Keratinocyte (primary cell): ENCODE data around the gene TYMS. TPM values are rescaled to one million over a fixed set of nuclear protein-coding genes. Genes with fewer than 3 reads are reported as not detected.

Source experiments
- DNase-seq: peaks from one replicate; pipeline ENCODE4 v3.0.0-alpha.2; 2011; ENCODE audit warnings: low read depth, missing footprints, low spot score
- FAIRE-seq: peaks from 2 replicates; lab custom pipeline; 2011; peaks lifted over from hg19 to GRCh38; lab: Jason Lieb, UNC
- H2AFZ ChIP-seq: 2 replicates; pipeline ENCODE4 v1.6.0; 2012; ENCODE audit warnings: low read length, control low read depth, inconsistent platforms; ENCODE audit not compliant: control insufficient read depth
- H3K27ac ChIP-seq: 2 replicates; pipeline ENCODE4 v1.5.1; 2011; ENCODE audit warnings: low read length; ENCODE audit not compliant: control insufficient read depth, insufficient read depth
- H3K27me3 ChIP-seq: 3 replicates; pipeline ENCODE4 v1.6.0; 2011; ENCODE audit warnings: low read length; ENCODE audit not compliant: control insufficient read depth, insufficient read depth; ENCODE audit errors: extremely low read depth
- H3K36me3 ChIP-seq, 2 experiments: 2 replicates in 1 of 2; 3 replicates in 1 of 2; pipeline ENCODE4 v1.5.1; 2011; ENCODE audit warnings: low read length in 2 of 2, mild to moderate bottlenecking in 1 of 2; ENCODE audit not compliant: control insufficient read depth in 2 of 2, insufficient read depth in 2 of 2; ENCODE audit errors: extremely low read depth in 1 of 2
- H3K4me1 ChIP-seq: 3 replicates; pipeline ENCODE4 v1.5.1; 2011; ENCODE audit warnings: low read length; ENCODE audit not compliant: control insufficient read depth, insufficient read depth; ENCODE audit errors: extremely low read depth
- H3K4me2 ChIP-seq: 3 replicates; pipeline ENCODE4 v1.6.0; 2011; ENCODE audit warnings: low read depth, low read length; ENCODE audit not compliant: control insufficient read depth, insufficient read depth; ENCODE audit errors: extremely low read depth
- H3K4me3 ChIP-seq, 3 experiments: fragments of 200-600 bp in 1 of 3; sonication (generic) in 1 of 3; 2 replicates in 2 of 3; 3 replicates in 1 of 3; pipeline ENCODE4 v1.5.1; 2011 to 2016; ENCODE audit warnings: low read length in 3 of 3, mild to moderate bottlenecking in 3 of 3, control low read depth in 2 of 3, inconsistent platforms in 1 of 3, low read depth in 1 of 3, mixed read lengths in 1 of 3, mixed run types in 1 of 3, moderate library complexity in 1 of 3; ENCODE audit not compliant: control insufficient read depth in 2 of 3, insufficient read depth in 2 of 3; ENCODE audit errors: extremely low read depth in 1 of 3
- H3K79me2 ChIP-seq: 2 replicates; pipeline ENCODE4 v1.6.0; 2012; ENCODE audit warnings: low read length; ENCODE audit not compliant: control insufficient read depth, insufficient read depth
- H3K9ac ChIP-seq: 3 replicates; pipeline ENCODE4 v1.6.0; 2011; ENCODE audit warnings: low read length; ENCODE audit not compliant: control insufficient read depth, insufficient read depth; ENCODE audit errors: extremely low read depth
- H3K9me1 ChIP-seq: 3 replicates; pipeline ENCODE4 v1.6.0; 2011; ENCODE audit warnings: low read length; ENCODE audit not compliant: control insufficient read depth, insufficient read depth; ENCODE audit errors: extremely low read depth
- H3K9me3 ChIP-seq: 2 replicates; pipeline ENCODE4 v1.5.1; 2012; ENCODE audit warnings: low read depth, low read length; ENCODE audit not compliant: control insufficient read depth
- H4K20me1 ChIP-seq: 3 replicates; pipeline ENCODE4 v1.6.0; 2011; ENCODE audit warnings: low read length; ENCODE audit not compliant: control insufficient read depth, insufficient read depth; ENCODE audit errors: extremely low read depth
- EZH2 ChIP-seq: IDR thresholded peaks from one replicate; pipeline ENCODE4 v1.6.1; 2012; ENCODE audit warnings: inconsistent platforms, mild to moderate bottlenecking, low read length, moderate library complexity
- dilution Hi-C: fragments of 300-500 bp; cut with MboI; formaldehyde crosslinking; loops from one replicate; pipeline ENCODE4 v1.7.0; 2020; ENCODE audit warnings: low sequenced_read_pairs; ENCODE audit not compliant: extremely low pct_ligation_motif_present
- polyA plus RNA-seq, 5 experiments: library from polyadenylated mRNA; depleted of rRNA in 3 of 5; stranded (reverse) in 3 of 5; stranded (forward) in 1 of 5; unstranded in 1 of 5; fragments of >200 nt; gene quantifications; 1 replicate in 1 of 5; 2 replicates in 3 of 5; 3 replicates in 1 of 5; pipeline versions ENCODE4 v1.2.1 to v1.2.3, GENCODE V29; 2011 to 2012; ENCODE audit warnings: missing spikeins in 2 of 5, low read depth in 1 of 5, low replicate concordance in 1 of 5
- TF ChIP-seq, protein P1 (sequence below), 3 experiments: IDR thresholded peaks in 1 of 3; conservative IDR thresholded peaks in 1 of 3; optimal IDR thresholded peaks in 1 of 3; 2 replicates in 2 of 3; 3 replicates in 1 of 3; pipeline versions ENCODE3 to v1.5.1; 2011; ENCODE audit warnings: low read length in 3 of 3, mild to moderate bottlenecking in 3 of 3, moderate library complexity in 2 of 3, control low read depth in 1 of 3, inconsistent platforms in 1 of 3; ENCODE audit not compliant: insufficient read depth in 2 of 3; ENCODE audit errors: extremely low read depth in 1 of 3

TYMS gene
- polyA plus RNA-seq, 1 donor (not counting 4 experiments of a cell fraction or from before 2014, with no cell fraction given): 39.9 TPM

DNA sequence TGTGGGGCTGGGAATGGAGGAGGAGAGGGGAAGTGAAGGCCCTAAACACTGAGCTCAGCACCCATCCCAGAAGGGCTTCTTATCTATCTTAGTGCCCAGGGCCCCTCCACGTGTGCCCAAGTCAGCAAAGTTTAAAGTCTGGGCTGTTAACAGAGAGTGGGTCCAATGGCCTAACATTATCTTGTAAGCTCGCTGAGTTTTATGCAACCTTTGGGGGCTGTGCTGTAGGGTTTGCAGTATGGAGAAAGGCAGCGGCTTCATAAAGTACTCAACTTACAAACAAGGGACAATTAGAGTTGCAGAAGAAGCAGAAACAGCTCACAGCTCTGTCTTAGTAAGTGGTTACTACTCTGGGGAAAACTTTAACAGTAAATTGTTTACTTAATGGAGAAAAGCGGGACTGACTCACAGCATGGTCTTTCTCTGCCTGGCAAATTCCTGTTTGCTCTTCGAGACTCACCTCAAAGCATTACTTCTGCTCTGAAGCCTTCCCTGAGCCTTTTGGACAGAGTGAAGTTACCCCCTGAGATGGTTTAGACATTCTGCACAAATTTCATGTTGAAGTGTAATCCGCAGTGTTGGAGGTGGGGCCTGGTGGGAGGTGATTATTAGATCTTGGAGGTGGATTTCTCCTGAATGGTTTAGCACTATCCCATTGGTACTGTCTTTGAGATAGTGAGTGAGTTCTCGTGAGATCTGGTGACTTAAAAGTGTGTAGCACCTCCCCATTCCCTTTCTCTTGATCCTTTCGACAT lies 45.9 kb downstream of the TYMS start:
- H3K9me3 ChIP-seq: no peaks in the 10 kb centered on the region
- no peaks in the 10 kb centered on the region for H3K9me1 ChIP-seq
- H4K20me1 ChIP-seq: no peaks in the 10 kb centered on the region
- no peak overlapping the region for H2AFZ ChIP-seq
- no peak for TF ChIP-seq EZH2
- TF ChIP-seq, protein P1, sequence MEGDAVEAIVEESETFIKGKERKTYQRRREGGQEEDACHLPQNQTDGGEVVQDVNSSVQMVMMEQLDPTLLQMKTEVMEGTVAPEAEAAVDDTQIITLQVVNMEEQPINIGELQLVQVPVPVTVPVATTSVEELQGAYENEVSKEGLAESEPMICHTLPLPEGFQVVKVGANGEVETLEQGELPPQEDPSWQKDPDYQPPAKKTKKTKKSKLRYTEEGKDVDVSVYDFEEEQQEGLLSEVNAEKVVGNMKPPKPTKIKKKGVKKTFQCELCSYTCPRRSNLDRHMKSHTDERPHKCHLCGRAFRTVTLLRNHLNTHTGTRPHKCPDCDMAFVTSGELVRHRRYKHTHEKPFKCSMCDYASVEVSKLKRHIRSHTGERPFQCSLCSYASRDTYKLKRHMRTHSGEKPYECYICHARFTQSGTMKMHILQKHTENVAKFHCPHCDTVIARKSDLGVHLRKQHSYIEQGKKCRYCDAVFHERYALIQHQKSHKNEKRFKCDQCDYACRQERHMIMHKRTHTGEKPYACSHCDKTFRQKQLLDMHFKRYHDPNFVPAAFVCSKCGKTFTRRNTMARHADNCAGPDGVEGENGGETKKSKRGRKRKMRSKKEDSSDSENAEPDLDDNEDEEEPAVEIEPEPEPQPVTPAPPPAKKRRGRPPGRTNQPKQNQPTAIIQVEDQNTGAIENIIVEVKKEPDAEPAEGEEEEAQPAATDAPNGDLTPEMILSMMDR (optimal IDR thresholded peaks at IDR 0.05 in 1 of 3, IDR thresholded peaks at IDR 0.05 in 1 of 3, conservative IDR thresholded peaks at IDR 0.05 in 1 of 3; ENCODE audit: extremely low read depth in 1 of 3, insufficient read depth in 2 of 3, low read length in 3 of 3): no peak
- peak overlapping the region; percentile 73 for H3K27ac ChIP-seq
- H3K4me2 ChIP-seq: peak overlapping the region; percentile 60
- no peak for DNase-seq
- dilution Hi-C loops: no loop called here
- H3K27me3 ChIP-seq: no peaks in the 10 kb centered on the region
- FAIRE-seq: no peak
- peak overlapping the region in 1 of 3 experiments; percentile 14 for H3K4me3 ChIP-seq
- H3K79me2 ChIP-seq: peaks cover 12% of the 10 kb centered on the region
- peaks cover 0 to 4% of the 10 kb centered on the region in 2 experiments for H3K36me3 ChIP-seq
- H3K4me1 ChIP-seq: peaks cover 27% of the 10 kb centered on the region
- peak overlapping the region; percentile 31 for H3K9ac ChIP-seq

DNA sequence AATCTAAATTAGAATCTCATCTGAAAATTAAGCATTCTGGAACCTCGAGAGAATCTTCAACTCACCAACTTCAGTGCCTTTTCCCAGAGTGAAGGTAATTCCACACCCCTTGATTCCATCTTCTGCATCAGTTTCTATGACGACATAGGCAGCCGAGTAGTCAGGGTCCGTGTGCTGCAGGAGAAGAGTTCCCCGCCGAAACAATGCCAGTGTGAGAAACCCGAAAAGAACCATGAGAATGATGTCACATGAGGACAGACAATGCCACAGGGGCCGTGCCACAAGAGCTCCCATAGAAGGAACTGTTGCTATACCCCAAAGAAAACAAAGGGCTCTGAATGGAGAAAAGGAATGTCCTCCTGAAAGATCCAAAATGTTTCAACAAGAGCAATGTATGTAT lies 49.0 kb downstream of the TYMS start:
- no peak for FAIRE-seq
- no peaks in the 10 kb centered on the region for H3K27me3 ChIP-seq
- H4K20me1 ChIP-seq: no peaks in the 10 kb centered on the region
- no peak overlapping the region for H3K27ac ChIP-seq
- no peak for TF ChIP-seq EZH2
- TF ChIP-seq, protein P1 (optimal IDR thresholded peaks at IDR 0.05 in 1 of 3, IDR thresholded peaks at IDR 0.05 in 1 of 3, conservative IDR thresholded peaks at IDR 0.05 in 1 of 3; ENCODE audit: extremely low read depth in 1 of 3, insufficient read depth in 2 of 3, low read length in 3 of 3): no peak
- no peaks in the 10 kb centered on the region for H3K9me1 ChIP-seq
- H3K4me2 ChIP-seq: no peak overlapping the region
- peaks cover 26% of the 10 kb centered on the region for H3K4me1 ChIP-seq
- dilution Hi-C loops: no loop called here
- H2AFZ ChIP-seq: no peak overlapping the region
- H3K79me2 ChIP-seq: peaks cover 35% of the 10 kb centered on the region
- H3K9ac ChIP-seq: no peak overlapping the region
- H3K9me3 ChIP-seq: no peaks in the 10 kb centered on the region
- H3K36me3 ChIP-seq: peaks cover 7 to 9% of the 10 kb centered on the region in 2 experiments
- DNase-seq: no peak
- no peak overlapping the region for H3K4me3 ChIP-seq
